ENCODE measurements around the gene RPRML. TPM values are rescaled to one million over a fixed set of nuclear protein-coding genes. Genes with fewer than 3 reads are reported as not detected.

The RPRML gene
- total RNA-seq, 1 donor from 2014 or later: not detected

GRCh38 chr17:46950342-46950996, 28.6 kb downstream of the RPRML start:
- Mint-ChIP-seq H3K27ac (no peak overlapping the region), H3K36me3 (ENCODE audit: low read depth) (no peaks in the 10 kb centered on the region), H3K4me3 (no peak overlapping the region), H3K27me3 (ENCODE audit: insufficient read depth) (no peaks in the 10 kb centered on the region), H3K9me3 (no peaks in the 10 kb centered on the region), H3K4me1 (ENCODE audit: low read depth) (no peaks in the 10 kb centered on the region)
- intact Hi-C loops (cut with micrococcal nuclease): no loop called here
- DNase-seq (ENCODE audit: low spot score): no peak

- Mint-ChIP-seq H3K4me3 (no peak overlapping the region), H3K27ac (no peak overlapping the region), H3K27me3 (ENCODE audit: insufficient read depth) (no peaks in the 10 kb centered on the region), H3K9me3 (no peaks in the 10 kb centered on the region), H3K36me3 (ENCODE audit: low read depth) (no peaks in the 10 kb centered on the region), H3K4me1 (ENCODE audit: low read depth) (no peaks in the 10 kb centered on the region)
- intact Hi-C loops (cut with micrococcal nuclease): no loop called here
- DNase-seq (ENCODE audit: low spot score): no peak
Observed at GRCh38 chr17:46949291-46950174, 29.5 kb downstream of the RPRML start.

DNA sequence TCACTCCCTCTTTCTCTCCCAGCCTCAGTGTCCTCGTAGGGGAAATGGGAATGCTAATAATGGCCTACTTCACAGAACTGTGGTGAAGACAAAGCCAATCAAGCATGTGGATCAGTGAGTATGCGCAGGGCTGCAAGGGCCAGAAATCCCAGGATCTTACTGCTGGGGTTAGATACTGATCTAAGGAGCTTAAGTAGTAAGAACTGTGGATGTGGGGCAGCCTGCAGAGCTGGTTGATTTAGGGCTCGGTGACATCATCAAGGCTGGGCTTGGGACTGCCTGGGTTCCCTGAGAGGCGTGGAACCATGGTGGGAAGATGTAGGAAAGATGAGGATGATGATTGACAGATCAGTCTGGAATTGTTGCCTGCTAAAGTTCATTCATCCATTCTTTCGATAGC, 30.5 kb downstream of the RPRML start:
- Mint-ChIP-seq H3K9me3 (no peaks in the 10 kb centered on the region), H3K27ac (no peak overlapping the region), H3K4me1 (ENCODE audit: low read depth) (peaks cover 5% of the 10 kb centered on the region), H3K4me3 (no peak overlapping the region), H3K36me3 (ENCODE audit: low read depth) (no peaks in the 10 kb centered on the region), H3K27me3 (ENCODE audit: insufficient read depth) (no peaks in the 10 kb centered on the region)
- no peak for DNase-seq (ENCODE audit: low spot score)
- intact Hi-C loops (cut with micrococcal nuclease): no loop called here

DNA sequence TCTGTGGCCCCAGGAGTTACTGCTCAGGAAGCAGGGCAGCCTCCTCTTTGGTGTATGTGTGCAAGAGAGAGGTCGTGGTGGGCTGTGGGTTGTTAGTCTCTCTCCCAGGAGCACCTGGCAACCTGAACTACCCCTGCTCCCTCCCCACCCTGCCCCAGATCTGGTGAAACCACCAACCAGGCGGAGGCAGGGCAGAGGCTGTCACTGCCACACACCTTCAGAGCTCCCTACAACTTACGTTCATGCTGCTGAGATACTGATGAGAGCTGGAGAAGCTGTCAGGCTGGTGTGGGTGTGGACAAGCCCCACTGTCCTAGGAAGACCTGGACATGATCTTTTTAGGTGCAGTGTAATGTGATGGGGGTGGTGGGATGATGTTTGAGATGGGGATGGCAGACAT, 31.8 kb downstream of the RPRML start:
- intact Hi-C loops (cut with micrococcal nuclease): no loop called here
- H3K4me1 Mint-ChIP-seq (ENCODE audit: low read depth): peaks cover 14% of the 10 kb centered on the region
- DNase-seq (ENCODE audit: low spot score): no peak
- no peak overlapping the region for H3K27ac Mint-ChIP-seq
- no peaks in the 10 kb centered on the region for H3K27me3 Mint-ChIP-seq (ENCODE audit: insufficient read depth)
- no peak overlapping the region for H3K4me3 Mint-ChIP-seq
- H3K36me3 Mint-ChIP-seq (ENCODE audit: low read depth): no peaks in the 10 kb centered on the region
- H3K9me3 Mint-ChIP-seq: no peaks in the 10 kb centered on the region

DNA sequence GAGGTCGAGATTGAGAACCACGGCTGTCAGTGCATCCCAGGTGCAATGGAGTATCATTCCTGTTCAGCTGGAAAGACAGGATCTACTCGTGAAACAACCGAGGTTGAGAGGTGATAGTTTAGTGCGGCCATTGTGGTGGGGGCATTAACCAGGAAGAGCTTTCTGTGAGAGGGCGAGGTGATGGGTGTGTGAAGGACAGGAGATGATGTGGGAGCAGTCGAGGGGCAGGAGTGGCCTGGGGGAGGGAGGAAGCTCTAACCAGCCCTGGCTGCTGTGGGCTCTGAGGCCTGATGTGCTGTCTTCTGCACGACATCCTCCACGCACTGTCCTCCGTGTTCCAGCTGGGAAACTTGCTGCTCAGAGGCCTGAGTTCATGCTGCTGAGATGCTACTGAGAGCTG, 34.1 kb downstream of the RPRML start:
- Mint-ChIP-seq H3K27ac (no peak overlapping the region), H3K36me3 (ENCODE audit: low read depth) (peaks cover 8% of the 10 kb centered on the region), H3K4me1 (ENCODE audit: low read depth) (peaks cover 14% of the 10 kb centered on the region), H3K9me3 (no peaks in the 10 kb centered on the region), H3K4me3 (no peak overlapping the region), H3K27me3 (ENCODE audit: insufficient read depth) (peaks cover under 1% of the 10 kb centered on the region)
- no peak for DNase-seq (ENCODE audit: low spot score)
- intact Hi-C loops (cut with micrococcal nuclease): no loop called here

- Mint-ChIP-seq H3K4me3 (no peak overlapping the region), H3K27me3 (ENCODE audit: insufficient read depth) (peaks cover 1% of the 10 kb centered on the region), H3K9me3 (no peaks in the 10 kb centered on the region), H3K36me3 (ENCODE audit: low read depth) (peaks cover 11% of the 10 kb centered on the region), H3K4me1 (ENCODE audit: low read depth) (peaks cover 14% of the 10 kb centered on the region), H3K27ac (no peak overlapping the region)
- no peak for DNase-seq (ENCODE audit: low spot score)
- intact Hi-C loops (cut with micrococcal nuclease): loop anchor here (2.0 kb wide), 1 partner anchor 371 kb away; no protein-coding TSS in a partner anchor
Observed at GRCh38 chr17:46943501-46944393, 35.3 kb downstream of the RPRML start.

DNA sequence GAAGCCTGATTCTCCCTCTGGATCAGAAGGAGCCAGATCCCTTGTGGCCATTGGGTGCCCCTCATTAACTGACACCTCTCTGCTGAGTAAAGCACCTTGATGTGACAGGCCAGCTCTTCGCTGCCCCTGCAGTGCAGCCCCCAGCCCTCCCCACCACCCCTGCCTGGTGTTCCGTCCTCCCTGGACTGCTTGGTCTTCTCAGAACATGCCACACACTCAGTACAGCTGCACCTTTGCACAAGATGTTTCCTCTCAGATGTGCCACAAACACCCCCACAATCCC, 35.9 kb downstream of the RPRML start:
- no peak for DNase-seq (ENCODE audit: low spot score)
- Mint-ChIP-seq H3K36me3 (ENCODE audit: low read depth) (peaks cover 11% of the 10 kb centered on the region), H3K4me3 (no peak overlapping the region), H3K27ac (no peak overlapping the region), H3K9me3 (no peaks in the 10 kb centered on the region), H3K27me3 (ENCODE audit: insufficient read depth) (peaks cover 1% of the 10 kb centered on the region), H3K4me1 (ENCODE audit: low read depth) (peaks cover 14% of the 10 kb centered on the region)
- intact Hi-C loops (cut with micrococcal nuclease): loop anchor here (2.0 kb wide), 1 partner anchor 372 kb away; no protein-coding TSS in a partner anchor

- DNase-seq (ENCODE audit: low spot score): peak; percentile 14
- Mint-ChIP-seq H3K4me1 (ENCODE audit: low read depth) (peaks cover 14% of the 10 kb centered on the region), H3K27ac (no peak overlapping the region), H3K36me3 (ENCODE audit: low read depth) (peaks cover 11% of the 10 kb centered on the region), H3K9me3 (no peaks in the 10 kb centered on the region), H3K4me3 (no peak overlapping the region), H3K27me3 (ENCODE audit: insufficient read depth) (peaks cover 1% of the 10 kb centered on the region)
- intact Hi-C loops (cut with micrococcal nuclease): loop anchor here (1.0 to 2.0 kb wide), 2 partner anchors 59 to 372 kb away; no protein-coding TSS in a partner anchor
Observed at GRCh38 chr17:46942441-46943217, 36.4 kb downstream of the RPRML start.

DNA sequence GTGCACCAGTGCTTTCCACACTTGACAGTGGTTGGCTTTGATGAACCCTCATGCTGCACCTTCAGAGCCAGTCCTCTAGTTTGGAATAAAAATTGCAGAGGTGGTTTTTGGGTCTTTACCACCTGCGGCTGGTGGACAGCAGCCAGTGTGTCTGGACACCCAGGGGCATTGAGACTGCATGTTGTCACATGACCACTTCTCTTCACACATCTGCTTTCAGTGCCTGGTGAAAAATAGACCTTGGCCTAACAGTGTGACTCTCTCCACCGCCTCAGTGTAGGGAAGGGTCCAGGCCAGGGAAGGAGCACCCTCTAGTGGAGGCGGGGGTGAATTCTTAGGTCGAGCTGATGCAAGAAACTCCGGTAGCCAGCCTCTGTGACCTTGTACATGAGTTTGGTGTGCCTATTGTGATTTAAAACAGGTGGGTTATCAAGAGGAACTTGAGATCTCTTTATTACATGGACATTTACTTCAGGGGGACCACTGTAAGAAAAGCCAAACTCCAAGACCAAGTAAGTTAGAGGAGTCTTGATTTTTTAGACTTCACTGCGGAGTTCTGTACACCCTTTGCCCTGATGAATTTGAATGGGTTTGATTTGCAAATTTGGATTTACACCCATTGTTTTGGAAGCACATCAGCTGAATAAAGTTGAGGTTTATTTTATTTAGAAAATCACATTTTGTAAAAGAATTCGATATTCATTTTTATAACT, 38.2 kb downstream of the RPRML start:
- DNase-seq (ENCODE audit: low spot score): peak; percentile 51
- peaks cover 1% of the 10 kb centered on the region for H3K27me3 Mint-ChIP-seq (ENCODE audit: insufficient read depth)
- H3K27ac Mint-ChIP-seq: peak overlapping the region; percentile 44
- H3K4me3 Mint-ChIP-seq: no peak overlapping the region
- H3K4me1 Mint-ChIP-seq (ENCODE audit: low read depth): peaks cover 14% of the 10 kb centered on the region
- H3K36me3 Mint-ChIP-seq (ENCODE audit: low read depth): peaks cover 11% of the 10 kb centered on the region
- intact Hi-C loops (cut with micrococcal nuclease): loop anchor here (2.0 kb wide), 1 partner anchor 18 kb away; the partner anchor contains the start of gene GOSR2
- H3K9me3 Mint-ChIP-seq: no peaks in the 10 kb centered on the region

DNA sequence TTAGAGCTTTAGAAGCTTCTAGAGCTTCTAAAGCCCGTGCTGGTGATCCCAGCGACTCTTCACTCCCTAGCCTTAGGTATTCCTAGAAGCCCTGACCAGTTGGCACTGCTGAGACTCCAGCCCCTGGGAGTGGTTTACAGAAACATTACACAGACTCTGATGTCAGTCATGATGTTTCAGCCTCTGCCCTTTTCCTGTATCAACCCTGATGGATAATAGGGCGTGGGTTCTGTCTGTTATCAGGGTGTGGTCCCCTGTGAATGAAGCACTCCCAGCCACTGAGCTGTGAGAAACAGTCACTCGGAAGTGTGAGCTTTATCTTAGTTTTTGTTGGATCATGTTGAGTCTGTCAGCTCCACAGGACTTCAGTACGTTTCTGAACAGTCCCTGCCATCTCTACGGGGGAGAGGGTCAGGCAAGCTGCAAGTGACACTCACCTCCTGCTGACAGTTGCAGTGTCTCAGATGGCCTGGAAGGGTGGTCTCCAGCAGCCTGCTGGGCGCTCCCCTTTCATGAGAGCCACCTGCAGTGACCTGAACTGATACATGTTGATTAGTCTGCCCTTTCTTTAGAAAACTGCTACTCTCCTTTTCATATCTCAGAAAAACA, 43.3 kb downstream of the RPRML start:
- Mint-ChIP-seq H3K27ac (no peak overlapping the region), H3K4me1 (ENCODE audit: low read depth) (no peaks in the 10 kb centered on the region), H3K9me3 (no peaks in the 10 kb centered on the region), H3K4me3 (no peak overlapping the region), H3K27me3 (ENCODE audit: insufficient read depth) (peaks cover 1% of the 10 kb centered on the region), H3K36me3 (ENCODE audit: low read depth) (peaks cover 35% of the 10 kb centered on the region)
- intact Hi-C loops (cut with micrococcal nuclease): no loop called here
- no peak for DNase-seq (ENCODE audit: low spot score)

GRCh38 chr17:46931596-46931995, 47.5 kb downstream of the RPRML start:
- intact Hi-C loops (cut with micrococcal nuclease): no loop called here
- DNase-seq (ENCODE audit: low spot score): no peak
- Mint-ChIP-seq H3K4me1 (ENCODE audit: low read depth) (peaks cover 25% of the 10 kb centered on the region), H3K27ac (no peak overlapping the region), H3K9me3 (no peaks in the 10 kb centered on the region), H3K36me3 (ENCODE audit: low read depth) (peaks cover 41% of the 10 kb centered on the region), H3K4me3 (no peak overlapping the region), H3K27me3 (ENCODE audit: insufficient read depth) (no peaks in the 10 kb centered on the region)
